Endodermal cell (in vitro differentiated cells): ENCODE data around the gene APH1B. TPM values are rescaled to one million over a fixed set of nuclear protein-coding genes. Genes with fewer than 3 reads are reported as not detected.

ENCODE experiments used
- DNase-seq: peaks from one replicate; pipeline ENCODE4 v3.0.0-alpha.2; 2017
- H3K27ac ChIP-seq: 2 replicates; pipeline ENCODE4 v1.5.1; 2013; ENCODE audit warnings: mild to moderate bottlenecking, low read depth, low read length, moderate library complexity
- H3K27me3 ChIP-seq: 2 replicates; pipeline ENCODE4 v1.6.1; 2013; ENCODE audit warnings: mild to moderate bottlenecking, low read length, moderate library complexity; ENCODE audit not compliant: insufficient read depth, control insufficient read depth, poor library complexity, severe bottlenecking
- H3K36me3 ChIP-seq: 2 replicates; pipeline ENCODE4 v1.7.0; 2013; ENCODE audit warnings: mild to moderate bottlenecking, low read length, moderate library complexity; ENCODE audit not compliant: control insufficient read depth, insufficient read depth
- H3K4me1 ChIP-seq: one replicate; pipeline ENCODE4 v1.7.0; 2013; ENCODE audit warnings: low read length; ENCODE audit not compliant: control insufficient read depth, insufficient read depth
- H3K4me3 ChIP-seq: 2 replicates; pipeline ENCODE4 v1.5.1; 2013; ENCODE audit warnings: mild to moderate bottlenecking, low read length, moderate library complexity
- H3K9ac ChIP-seq: 2 replicates; pipeline ENCODE4 v1.6.1; 2013; ENCODE audit warnings: mild to moderate bottlenecking, low read length, moderate library complexity; ENCODE audit not compliant: poor library complexity, severe bottlenecking; ENCODE audit errors: extremely low read depth
- H3K9me3 ChIP-seq: 2 replicates; pipeline ENCODE4 v1.6.1; 2013; ENCODE audit warnings: mild to moderate bottlenecking, low read length, moderate library complexity; ENCODE audit not compliant: control insufficient read depth
- H3K27ac Mint-ChIP-seq: 2 replicates; pipeline ENCODE4 v1.8.0; 2020; ENCODE audit warnings: mixed read lengths
- H3K27me3 Mint-ChIP-seq: 2 replicates; pipeline ENCODE4 v1.8.0; 2021; ENCODE audit warnings: mild to moderate bottlenecking, mixed read lengths; ENCODE audit not compliant: insufficient read depth
- H3K36me3 Mint-ChIP-seq: 2 replicates; pipeline ENCODE4 v1.8.0; 2020; ENCODE audit warnings: low read depth, mixed read lengths
- H3K4me1 Mint-ChIP-seq: 2 replicates; pipeline ENCODE4 v1.8.0; 2020; ENCODE audit warnings: mixed read lengths
- H3K4me3 Mint-ChIP-seq: 2 replicates; pipeline ENCODE4 v1.8.0; 2020; ENCODE audit warnings: mild to moderate bottlenecking, moderate library complexity, mixed read lengths
- H3K9me3 Mint-ChIP-seq: 2 replicates; pipeline ENCODE4 v1.8.0; 2020; ENCODE audit warnings: mild to moderate bottlenecking, mixed read lengths
- WGBS, 2 experiments: methylation state at CpG; one replicate each; pipeline versions ENCODE4 v1.1.5 to v1.1.7; 2013; ENCODE audit warnings: missing lambda C conversion rate in 2 of 2, mixed read lengths in 1 of 2; ENCODE audit not compliant: insufficient coverage in 1 of 2, insufficient read length in 1 of 2; 5-methylcytosine and 5-hydroxymethylcytosine counted together
- total RNA-seq, 2 donors: library from RNA; stranded (reverse); fragmentation: NEBNext Ultra II Directional in 1 of 2; extraction: Animal tissue kit (Norgen Biotek cat#: 25700) in 1 of 2; gene quantifications; 2 replicates in 1 of 2; 3 replicates in 1 of 2; pipeline ENCODE4 v1.2.1, GENCODE V29; 2021
- TF ChIP-seq, protein P1 (sequence below): fragments of 200-600 bp; sonication (generic); conservative IDR thresholded peaks from 2 replicates; pipeline ENCODE4 v1.5.0; 2021; ENCODE audit warnings: antibody characterized with exemption, mild to moderate bottlenecking

APH1B gene
- total RNA-seq, 2 donors from 2014 or later, result 19.5 to 22.7 TPM

DNA sequence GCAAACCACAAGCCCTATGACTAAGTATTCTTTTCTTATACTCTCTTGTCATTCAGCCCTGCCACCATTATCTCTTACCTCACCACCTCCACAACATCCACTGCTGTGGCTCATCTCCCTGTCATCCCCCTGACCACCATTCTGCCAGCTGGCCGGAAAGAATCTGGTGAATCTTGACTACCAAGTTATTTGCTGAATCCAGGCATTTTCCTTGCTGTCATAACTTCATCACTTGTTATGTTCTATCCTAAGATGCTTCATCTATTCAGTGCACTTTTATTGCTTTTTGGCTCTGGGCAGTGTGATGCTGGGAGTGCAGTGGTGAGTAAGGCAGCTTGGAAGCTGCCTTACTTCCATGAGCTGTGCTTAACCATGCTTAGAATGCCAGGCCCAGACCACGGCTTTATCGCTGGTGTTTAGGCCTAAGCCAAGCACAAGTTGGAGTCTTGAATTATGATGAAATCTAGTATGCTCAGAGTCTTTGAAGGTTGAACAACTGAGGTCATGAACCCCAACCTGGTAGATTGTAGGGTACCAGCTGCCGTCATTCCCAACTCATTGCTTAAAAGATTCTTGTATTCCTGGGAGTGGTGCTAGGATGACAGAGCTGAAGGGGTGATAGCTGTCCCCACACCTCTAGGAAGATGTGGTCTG is 27.0 kb upstream of the APH1B start:
- no peaks in the 10 kb centered on the region for H3K9me3 ChIP-seq
- TF ChIP-seq, protein P1, sequence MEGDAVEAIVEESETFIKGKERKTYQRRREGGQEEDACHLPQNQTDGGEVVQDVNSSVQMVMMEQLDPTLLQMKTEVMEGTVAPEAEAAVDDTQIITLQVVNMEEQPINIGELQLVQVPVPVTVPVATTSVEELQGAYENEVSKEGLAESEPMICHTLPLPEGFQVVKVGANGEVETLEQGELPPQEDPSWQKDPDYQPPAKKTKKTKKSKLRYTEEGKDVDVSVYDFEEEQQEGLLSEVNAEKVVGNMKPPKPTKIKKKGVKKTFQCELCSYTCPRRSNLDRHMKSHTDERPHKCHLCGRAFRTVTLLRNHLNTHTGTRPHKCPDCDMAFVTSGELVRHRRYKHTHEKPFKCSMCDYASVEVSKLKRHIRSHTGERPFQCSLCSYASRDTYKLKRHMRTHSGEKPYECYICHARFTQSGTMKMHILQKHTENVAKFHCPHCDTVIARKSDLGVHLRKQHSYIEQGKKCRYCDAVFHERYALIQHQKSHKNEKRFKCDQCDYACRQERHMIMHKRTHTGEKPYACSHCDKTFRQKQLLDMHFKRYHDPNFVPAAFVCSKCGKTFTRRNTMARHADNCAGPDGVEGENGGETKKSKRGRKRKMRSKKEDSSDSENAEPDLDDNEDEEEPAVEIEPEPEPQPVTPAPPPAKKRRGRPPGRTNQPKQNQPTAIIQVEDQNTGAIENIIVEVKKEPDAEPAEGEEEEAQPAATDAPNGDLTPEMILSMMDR, result no peak
- H3K27ac Mint-ChIP-seq, result peak overlapping the region; percentile 44
- no peak overlapping the region for H3K9ac ChIP-seq
- no peaks in the 10 kb centered on the region for H3K27me3 Mint-ChIP-seq
- no peaks in the 10 kb centered on the region for H3K4me1 ChIP-seq
- DNase-seq, result no peak
- H3K4me1 Mint-ChIP-seq, result peaks cover 13% of the 10 kb centered on the region
- peaks cover 31% of the 10 kb centered on the region for H3K36me3 Mint-ChIP-seq
- no peaks in the 10 kb centered on the region for H3K9me3 Mint-ChIP-seq
- H3K4me3 Mint-ChIP-seq, result no peak overlapping the region
- H3K4me3 ChIP-seq, result no peak overlapping the region
- no peaks in the 10 kb centered on the region for H3K27me3 ChIP-seq
- peaks cover 5% of the 10 kb centered on the region for H3K36me3 ChIP-seq
- 80 to 93% methylated on average over 2 to 4 of the region's 4 CpGs for WGBS, 2 experiments
- no peak overlapping the region for H3K27ac ChIP-seq

DNA sequence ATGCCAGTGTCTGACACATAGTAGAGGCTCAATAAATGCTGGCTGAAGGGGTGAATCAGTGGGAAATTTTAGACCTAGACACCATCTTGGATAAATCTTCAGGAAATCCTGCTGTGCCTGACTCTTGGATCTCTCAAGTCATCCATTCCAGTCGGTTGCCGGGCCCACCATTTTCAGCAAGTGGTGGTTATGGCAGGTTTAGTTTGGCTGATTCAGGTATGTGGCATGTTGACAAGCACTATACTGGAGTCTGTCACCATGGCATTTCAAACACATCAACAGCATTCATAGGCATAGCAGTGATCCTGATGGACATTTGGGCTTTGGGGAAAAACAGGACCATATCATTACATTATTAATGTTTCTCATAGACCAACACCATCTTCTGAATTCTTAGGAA is 25.7 kb upstream of the APH1B start:
- 94% methylated on average over 2 of the region's 2 CpGs; no CpG with 5 or more reads in 1 of the 2 experiments for WGBS, 2 experiments
- H3K9ac ChIP-seq, result no peak overlapping the region
- H3K9me3 Mint-ChIP-seq, result no peaks in the 10 kb centered on the region

DNA sequence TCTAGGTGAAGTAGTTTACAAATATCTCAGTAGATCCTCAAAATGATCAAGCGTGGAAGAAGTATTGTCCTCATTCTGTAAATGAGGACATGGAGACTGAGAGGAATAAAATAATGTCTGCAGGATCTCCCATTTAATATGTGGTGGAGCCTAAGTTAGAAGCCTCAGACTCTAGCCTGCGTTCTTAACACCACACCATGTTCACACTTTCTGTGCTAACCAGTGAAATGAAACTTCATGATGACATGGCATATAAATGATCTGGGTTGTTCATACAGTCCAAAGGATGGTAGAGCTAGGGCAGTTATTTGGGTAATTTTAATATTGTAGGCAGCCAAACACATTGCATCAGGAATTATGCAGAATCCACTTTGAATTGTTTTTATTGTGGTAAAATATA is 25.1 kb upstream of the APH1B start:
- TF ChIP-seq, protein P1, result no peak
- WGBS, 2 experiments, result 93 to 100% methylated on average over 1 to 2 of the region's 2 CpGs
- no peak overlapping the region for H3K4me3 Mint-ChIP-seq
- H3K27ac Mint-ChIP-seq, result no peak overlapping the region
- Histone ChIP-seq H3K4me1 (peaks cover 6% of the 10 kb centered on the region), H3K27me3 (no peaks in the 10 kb centered on the region), H3K9ac (no peak overlapping the region), H3K36me3 (peaks cover 1% of the 10 kb centered on the region), H3K4me3 (no peak overlapping the region), H3K9me3 (no peaks in the 10 kb centered on the region), H3K27ac (no peak overlapping the region)
- peaks cover 20% of the 10 kb centered on the region for H3K36me3 Mint-ChIP-seq
- no peaks in the 10 kb centered on the region for H3K9me3 Mint-ChIP-seq
- no peaks in the 10 kb centered on the region for H3K27me3 Mint-ChIP-seq
- DNase-seq, result no peak
- peaks cover 17% of the 10 kb centered on the region for H3K4me1 Mint-ChIP-seq

More for the DNA sequence above, 25.7 kb upstream of the APH1B start:
- peaks cover 19% of the 10 kb centered on the region for H3K4me1 Mint-ChIP-seq
- H3K36me3 ChIP-seq, result peaks cover under 1% of the 10 kb centered on the region
- TF ChIP-seq, protein P1, result no peak
- H3K27ac ChIP-seq, result no peak overlapping the region
- H3K4me3 Mint-ChIP-seq, result no peak overlapping the region
- H3K36me3 Mint-ChIP-seq, result peaks cover 23% of the 10 kb centered on the region
- no peak for DNase-seq
- H3K27ac Mint-ChIP-seq, result no peak overlapping the region
- H3K4me3 ChIP-seq, result no peak overlapping the region
- no peaks in the 10 kb centered on the region for H3K27me3 Mint-ChIP-seq
- H3K4me1 ChIP-seq, result peaks cover 3% of the 10 kb centered on the region
- H3K9me3 ChIP-seq, result no peaks in the 10 kb centered on the region
- no peaks in the 10 kb centered on the region for H3K27me3 ChIP-seq
